Lung (tissue), 12 donors: Measurements from ENCODE around the gene SHTN1. TPM values are rescaled to one million over a fixed set of nuclear protein-coding genes. Genes with fewer than 3 reads are reported as not detected.

ENCODE experiments used
- ATAC-seq: fragments of 200-7000 bp; cut with Tn5 transposase; one replicate; pipeline ENCODE4 v1.9.1; 2020; ENCODE audit warnings: moderate number of reproducible peaks; ENCODE audit not compliant: insufficient read depth, low FRiP score
- DNase-seq, 3 donors: peaks; one replicate each; pipeline ENCODE4 v3.0.0-alpha.2; 2013 to 2017
- H3K27ac ChIP-seq, 2 donors: one replicate each; pipeline ENCODE4 v1.5.1; 2013; ENCODE audit warnings: mild to moderate bottlenecking in 2 of 2, moderate library complexity in 2 of 2, control low read depth in 1 of 2, inconsistent platforms in 1 of 2, low read depth in 1 of 2, low read length in 1 of 2
- H3K27me3 ChIP-seq, 3 donors: one replicate each; pipeline ENCODE4 v1.5.1; 2013; ENCODE audit warnings: low read length in 2 of 3; ENCODE audit not compliant: control insufficient read depth in 3 of 3, insufficient read depth in 3 of 3
- H3K36me3 ChIP-seq, 4 donors: one replicate each; pipeline ENCODE4 v1.5.1; 2013; ENCODE audit warnings: low read length in 4 of 4, mild to moderate bottlenecking in 1 of 4, moderate library complexity in 1 of 4; ENCODE audit not compliant: control insufficient read depth in 4 of 4, insufficient read depth in 4 of 4
- H3K4me1 ChIP-seq, 5 donors: one replicate each; pipeline ENCODE4 v1.5.1; 2013; ENCODE audit warnings: low read length in 5 of 5, mild to moderate bottlenecking in 2 of 5, moderate library complexity in 1 of 5; ENCODE audit not compliant: control insufficient read depth in 5 of 5, insufficient read depth in 5 of 5
- H3K4me3 ChIP-seq: one replicate; pipeline ENCODE4 v1.5.1; 2013; ENCODE audit warnings: mild to moderate bottlenecking, control low read depth, moderate library complexity
- H3K9ac ChIP-seq, 2 donors: one replicate each; pipeline ENCODE4 v1.5.1; 2013; ENCODE audit warnings: low read length in 2 of 2, control low read depth in 1 of 2; ENCODE audit not compliant: insufficient read depth in 1 of 2
- H3K9me3 ChIP-seq, 4 donors: one replicate each; pipeline ENCODE4 v1.5.1; 2013; ENCODE audit warnings: low read length in 3 of 4, mild to moderate bottlenecking in 1 of 4, moderate library complexity in 1 of 4; ENCODE audit not compliant: control insufficient read depth in 4 of 4, insufficient read depth in 3 of 4
- CTCF ChIP-seq: IDR thresholded peaks from 2 replicates; pipeline ENCODE4 v1.5.1; 2012; ENCODE audit warnings: mild to moderate bottlenecking; ENCODE audit errors: control extremely low read depth, extremely low read depth
- WGBS, 2 donors: extraction: QIAGEN DNeasy Blood & Tissue Kit; methylation state at CpG; one replicate each; pipeline ENCODE4 v1.1.7; 2013; 5-methylcytosine and 5-hydroxymethylcytosine counted together
- polyA plus RNA-seq, 2 donors: library from polyadenylated mRNA; stranded (reverse); fragments of 200-250 nt; gene quantifications; one replicate each; pipeline ENCODE4 v1.2.1, GENCODE V29; 2013
- total RNA-seq, 2 donors: library from RNA; depleted of rRNA in 1 of 2; stranded (reverse); fragments of >200 nt in 1 of 2; gene quantifications; one replicate each; pipeline ENCODE4 v1.2.1, GENCODE V29; 2014 to 2021
- donor health status: control.
- donor health status: control.
- donor health status: Bipolar disorder and iron deficiency.
- donor health status: healthy.
- donor health status: DM: yes; HTN: yes; CAD: no.

The SHTN1 gene
- total and polyA plus RNA-seq, 4 donors = 14.0 to 28.4 (median 16.7) TPM

GRCh38 chr10:116848944-116849247, 156.1 kb downstream of the SHTN1 start:
- Histone ChIP-seq H3K4me1 (peaks cover 0 to 16% (median 3%) of the 10 kb centered on the region in 5 donors), H3K4me3 (peak overlapping the region; percentile 11), H3K27me3 (no peaks in the 10 kb centered on the region), H3K9me3 (no peaks in the 10 kb centered on the region), H3K36me3 (no peaks in the 10 kb centered on the region), H3K27ac (peak overlapping the region in 1 of 2 donors; percentile 41), H3K9ac (peak overlapping the region; percentile 43 to 78)
- DNase-seq (no peak), ATAC-seq (peak; percentile 8)
- no peak for TF ChIP-seq CTCF
- 0 to 2% methylated on average over 23 of the region's 23 CpGs for WGBS, 2 donors

- Histone ChIP-seq H3K4me3 (peak overlapping the region; percentile 11), H3K4me1 (peaks cover 0 to 16% (median 3%) of the 10 kb centered on the region in 5 donors), H3K27me3 (no peaks in the 10 kb centered on the region), H3K9me3 (no peaks in the 10 kb centered on the region), H3K9ac (peak overlapping the region; percentile 43 to 78), H3K27ac (peak overlapping the region in 1 of 2 donors; percentile 35), H3K36me3 (no peaks in the 10 kb centered on the region)
- TF ChIP-seq CTCF = no peak
- WGBS, 2 donors = 23 to 40% methylated on average over 17 of the region's 17 CpGs
- DNase-seq = no peak
- no peak for ATAC-seq
These were observed 156.7 kb downstream of the SHTN1 start for GRCh38 chr10:116848032-116848943.

GRCh38 chr10:116845823-116846222, 159.2 kb downstream of the SHTN1 start:
- H3K4me3 ChIP-seq = no peak overlapping the region
- H3K4me1 ChIP-seq = peaks cover 0 to 16% (median 3%) of the 10 kb centered on the region in 5 donors
- TF ChIP-seq CTCF = no peak
- DNase-seq = no peak
- H3K9me3 ChIP-seq = no peaks in the 10 kb centered on the region
- no peaks in the 10 kb centered on the region for H3K36me3 ChIP-seq
- WGBS, 2 donors = 46 to 70% methylated on average over 2 of the region's 2 CpGs
- ATAC-seq = no peak
- no peak overlapping the region for H3K27ac ChIP-seq
- H3K27me3 ChIP-seq = peaks cover 0 to 4% (median 0%) of the 10 kb centered on the region in 3 donors
- H3K9ac ChIP-seq = no peak overlapping the region
